K562 (cell line): Measurements from ENCODE around the gene LRP2. TPM values are rescaled to one million over a fixed set of nuclear protein-coding genes. Genes with fewer than 3 reads are reported as not detected.
A peak's percentile ranks its signal among the peaks of the same experiment; 100 is the strongest.

ENCODE experiments used
- CEBPB ChIP-seq: fragments of 450-650 bp; IDR thresholded peaks from 2 replicates; pipeline ENCODE4 v1.6.1; 2016; ENCODE audit warnings: missing genetic modification characterization, missing compliant biosample characterization
- CTCF ChIP-seq, 3 experiments: IDR thresholded peaks in 2 of 3; conservative IDR thresholded peaks in 1 of 3; 2 replicates each; pipeline ENCODE4 v1.5.1; 2011 to 2012; ENCODE audit warnings: low read length in 3 of 3, mild to moderate bottlenecking in 3 of 3, control low read depth in 2 of 3, improper control_type of control experiment in 1 of 3, inconsistent platforms in 1 of 3, low read depth in 1 of 3, mixed read lengths in 1 of 3, moderate library complexity in 1 of 3; ENCODE audit not compliant: insufficient read depth in 2 of 3
- GABPA ChIP-seq: fragments of 200-800 bp; sonication (Bioruptor generic); conservative IDR thresholded peaks from 2 replicates; pipeline ENCODE4 v1.6.1; 2016; ENCODE audit warnings: low read depth, missing genetic modification characterization, missing compliant biosample characterization
- HDAC2 ChIP-seq: fragments of 450-650 bp; IDR thresholded peaks from 2 replicates; pipeline ENCODE4 v1.6.1; 2016; ENCODE audit warnings: mild to moderate bottlenecking
- ID3 ChIP-seq, 2 experiments: fragments of 250-450 bp in 1 of 2; fragments of 450-650 bp in 1 of 2; sonication (Bioruptor Pico) in 1 of 2; IDR thresholded peaks; 2 replicates each; pipeline versions ENCODE4 v1.6.1 to v1.8.0; 2016 to 2021; ENCODE audit warnings: mild to moderate bottlenecking in 2 of 2, moderate library complexity in 2 of 2, missing compliant biosample characterization in 1 of 2, missing genetic modification characterization in 1 of 2
- JUND ChIP-seq, 2 experiments: IDR thresholded peaks; 2 replicates in 1 of 2; 3 replicates in 1 of 2; pipeline ENCODE4 v1.6.1; 2011; ENCODE audit warnings: borderline replicate concordance in 2 of 2, low read depth in 2 of 2, low read length in 2 of 2, improper control_type of control experiment in 1 of 2, missing biosample characterization in 1 of 2, missing genetic modification characterization in 1 of 2, missing genetic modification reagents in 1 of 2
- KDM4B ChIP-seq, 2 experiments: fragments of 450-650 bp in 1 of 2; sonication (generic) in 1 of 2; IDR thresholded peaks; 2 replicates each; pipeline ENCODE4 v1.6.1; 2016 to 2017; ENCODE audit warnings: borderline replicate concordance in 2 of 2, antibody characterized with exemption in 1 of 2, low read depth in 1 of 2, mild to moderate bottlenecking in 1 of 2
- MCM7 ChIP-seq, 2 experiments: fragments of 450-650 bp; IDR thresholded peaks; 2 replicates each; pipeline ENCODE4 v1.6.1; 2016 to 2018
- NR2C2 ChIP-seq, 2 experiments: fragments of 200-800 bp in 1 of 2; sonication (Bioruptor generic) in 1 of 2; sonication (generic) in 1 of 2; formaldehyde crosslinking in 1 of 2; IDR thresholded peaks; 2 replicates each; pipeline versions ENCODE4 v1.6.1 to v1.8.0; 2016 to 2022; ENCODE audit warnings: mild to moderate bottlenecking in 1 of 2, missing compliant biosample characterization in 1 of 2, missing genetic modification characterization in 1 of 2, missing genetic modification reagents in 1 of 2
- SPI1 ChIP-seq: IDR thresholded peaks from 2 replicates; pipeline ENCODE4 v1.6.1; 2011; ENCODE audit warnings: low read depth, low read length, control low read depth, borderline replicate concordance
- TCF7L2 ChIP-seq: fragments of 150-350 bp; IDR thresholded peaks from 2 replicates; pipeline ENCODE4 v1.6.1; 2016; ENCODE audit warnings: low read depth, mild to moderate bottlenecking, low read length, moderate library complexity
- YY1 ChIP-seq, 3 experiments: IDR thresholded peaks; 2 replicates each; pipeline ENCODE4 v1.6.1; 2011; ENCODE audit warnings: low read length in 2 of 3, mild to moderate bottlenecking in 2 of 3, moderate library complexity in 2 of 3, borderline replicate concordance in 1 of 3, control low read depth in 1 of 3, low read depth in 1 of 3; ENCODE audit not compliant: insufficient read depth in 3 of 3, insufficient replicate concordance in 2 of 3, control insufficient read depth in 1 of 3, insufficient read length in 1 of 3; ENCODE audit errors: extremely low read depth in 1 of 3
- polyA plus RNA-seq, 8 experiments: library from polyadenylated mRNA; depleted of rRNA in 4 of 8; stranded (reverse) in 5 of 8; unstranded in 3 of 8; fragments of >200 nt; fragmentation: Nextera tagmentation in 2 of 8; fragmentation: Illumina TruSeq in 1 of 8; extraction: Ambion mirVana in 2 of 8; extraction: Trizol in 1 of 8; gene quantifications; 2 replicates each; pipeline versions ENCODE4 v1.2.1 to v1.2.3, GENCODE V29; 2011 to 2014; ENCODE audit warnings: inconsistent platforms in 1 of 8, missing spikeins in 1 of 8
- total RNA-seq, 7 experiments: library from RNA; depleted of rRNA in 6 of 7; stranded (reverse); fragments of >200 nt in 6 of 7; fragmentation: Illumina TruSeq in 2 of 7; extraction: Trizol in 2 of 7; gene quantifications; 2 replicates each; pipeline versions ENCODE4 v1.2.1 to v1.2.3, GENCODE V29; 2011 to 2021; ENCODE audit warnings: low replicate concordance in 1 of 7

Gene LRP2
- total and polyA plus RNA-seq, 9 of the 15 experiments (the other 6 are each of a cell fraction or from before 2014, with no cell fraction given): 0.04 to 0.18 (median 0.11) TPM; not detected in 1

GRCh38 chr2:169106563-169107545, 255.5 kb downstream of the LRP2 start (continued):
- TF ChIP-seq JUND (IDR thresholded peaks at IDR 0.05; ENCODE audit: borderline replicate concordance, low read depth, low read length) (no peak), JUND (tag; IDR thresholded peaks at IDR 0.05; ENCODE audit: borderline replicate concordance, low read depth, low read length) (0 out of 3 replicates have a peak, but pooled peaks have one; percentile 10), MCM7 (IDR thresholded peaks at IDR 0.05) (no peak), HDAC2 (0 out of 2 replicates have a peak, but pooled peaks have one; percentile 15), ID3 (CRISPR knock-in tag; IDR thresholded peaks at IDR 0.05) (no peak), ID3 (tag; IDR thresholded peaks at IDR 0.05) (peak; percentile 63; the same call in 1 of the 2 replicates), CTCF (IDR thresholded peaks at IDR 0.05 in 2 of 3, conservative IDR thresholded peaks at IDR 0.05 in 1 of 3; ENCODE audit: insufficient read depth in 2 of 3, low read depth in 1 of 3, low read length in 3 of 3) (peak in 1 of 3 experiments; percentile 36; a peak in 2 of 6 replicates), GABPA (tag) (peak; percentile 6; the same call in 1 of the 2 replicates), YY1 (IDR thresholded peaks at IDR 0.05; ENCODE audit: borderline replicate concordance in 1 of 3, control insufficient read depth in 1 of 3, extremely low read depth in 1 of 3, insufficient read depth in 3 of 3, insufficient read length in 1 of 3, insufficient replicate concordance in 2 of 3, low read depth in 1 of 3, low read length in 2 of 3) (peak in 1 of 3 experiments; percentile 25), CEBPB (tag) (peak; percentile 54), SPI1 (peak; percentile 81; the same call in 1 of the 2 replicates), KDM4B (IDR thresholded peaks at IDR 0.05; ENCODE audit: borderline replicate concordance in 2 of 2, low read depth in 1 of 2) (no peak), NR2C2 (CRISPR knock-in tag; IDR thresholded peaks at IDR 0.05) (no peak), NR2C2 (tag; IDR thresholded peaks at IDR 0.05) (peak; percentile 70), TCF7L2 (no peak)
